GM12878 (cell line): ENCODE results near the gene TELO2. TPM values are rescaled to one million over a fixed set of nuclear protein-coding genes. Genes with fewer than 3 reads are reported as not detected.

Experiments used
- ATAC-seq: fragments of 200-7000 bp; cut with Tn5 transposase; 3 replicates; pipeline ENCODE4 v1.9.1; 2020; ENCODE audit warnings: mild to moderate bottlenecking, moderate library complexity
- BruUV-seq: library from RNA; stranded (reverse); fragments of 400-500 nt; replicated peaks from 2 replicates; lab custom pipeline; 2021; lab: Mats Ljungman, UMichigan
- CTCF ChIA-PET: fragments of 300-600 bp; sonication (Branson Sonifier 250); formaldehyde crosslinking; extraction: SDS; loops from one replicate; lab custom pipeline; 2021; ENCODE audit warnings: inconsistent platforms; lab: Yijun Ruan, JAX
- POLR2A ChIA-PET: fragments of 350-600 bp; formaldehyde crosslinking; extraction: SDS; loops from one replicate; lab custom pipeline; 2021; ENCODE audit warnings: inconsistent platforms; lab: Charles Lee
- RAD21 ChIA-PET: fragments of 300-600 bp; sonication (Branson Sonifier 250); formaldehyde crosslinking; loops from one replicate; lab custom pipeline; 2023; ENCODE audit warnings: antibody characterized with exemption; ENCODE audit not compliant: unreplicated experiment; lab: Charles Lee
- SMC1A ChIA-PET: fragments of 300-600 bp; sonication (Branson Sonifier 250); formaldehyde crosslinking; loops from one replicate; lab custom pipeline; 2023; ENCODE audit not compliant: unreplicated experiment, uncharacterized antibody; lab: Charles Lee
- DNase-seq: peaks from one replicate; pipeline ENCODE4 v3.0.0-alpha.2; 2011; ENCODE audit warnings: low read depth, low spot score
- FAIRE-seq: peaks from 3 replicates; lab custom pipeline; 2011; peaks lifted over from hg19 to GRCh38; lab: Jason Lieb, UNC
- H2AFZ ChIP-seq: 2 replicates; pipeline ENCODE4 v1.6.0; 2011; ENCODE audit warnings: low read depth, low read length, control low read depth; ENCODE audit not compliant: control insufficient read depth
- H3K27ac ChIP-seq: 2 replicates; pipeline ENCODE4 v1.5.1; 2011; ENCODE audit warnings: control low read depth; ENCODE audit not compliant: control insufficient read depth, insufficient read depth
- H3K27me3 ChIP-seq, 2 experiments: replicated peaks in 1 of 2; 2 replicates each; pipeline versions ENCODE4 v1.6.0 to v1.6.1; 2011; ENCODE audit warnings: low read length in 1 of 2; ENCODE audit not compliant: control insufficient read depth in 2 of 2, insufficient read depth in 2 of 2
- H3K36me3 ChIP-seq, 2 experiments: 2 replicates each; pipeline ENCODE4 v1.5.1; 2011; ENCODE audit warnings: low read length in 1 of 2; ENCODE audit not compliant: control insufficient read depth in 2 of 2, insufficient read depth in 2 of 2
- H3K4me1 ChIP-seq: 2 replicates; pipeline ENCODE4 v1.6.1; 2011; ENCODE audit warnings: mild to moderate bottlenecking, low read length, moderate library complexity, mixed read lengths; ENCODE audit not compliant: control insufficient read depth, insufficient read depth
- H3K4me2 ChIP-seq: 2 replicates; pipeline ENCODE4 v1.6.0; 2011; ENCODE audit warnings: control low read depth; ENCODE audit not compliant: control insufficient read depth, insufficient read depth
- H3K4me3 ChIP-seq: fragments of 200-600 bp; sonication (generic); 2 replicates; pipeline ENCODE4 v1.5.1; 2016
- H3K79me2 ChIP-seq: 2 replicates; pipeline ENCODE4 v1.6.0; 2011; ENCODE audit warnings: low read length; ENCODE audit not compliant: control insufficient read depth, insufficient read depth
- H3K9ac ChIP-seq: 2 replicates; pipeline ENCODE4 v1.8.0; 2011; ENCODE audit warnings: low read length, control low read depth, mixed read lengths; ENCODE audit not compliant: control insufficient read depth, insufficient read depth
- H3K9me3 ChIP-seq: replicated peaks from 3 replicates; pipeline ENCODE4 v1.5.1; 2011; ENCODE audit warnings: mild to moderate bottlenecking, low read length; ENCODE audit not compliant: control insufficient read depth, insufficient read depth
- H4K20me1 ChIP-seq: 2 replicates; pipeline ENCODE4 v1.6.0; 2011; ENCODE audit not compliant: control insufficient read depth, insufficient read depth
- FOXM1 ChIP-seq: IDR thresholded peaks from 2 replicates; pipeline ENCODE4 v1.6.1; 2012; ENCODE audit warnings: low read depth, mild to moderate bottlenecking, inconsistent platforms, low read length, moderate library complexity
- MEF2A ChIP-seq: IDR thresholded peaks from 2 replicates; pipeline ENCODE4 v1.6.1; 2011; ENCODE audit warnings: low read depth, mild to moderate bottlenecking, low read length, moderate library complexity; ENCODE audit not compliant: insufficient read depth
- MTA3 ChIP-seq: IDR thresholded peaks from 2 replicates; pipeline ENCODE4 v1.6.1; 2012; ENCODE audit warnings: low read length, inconsistent platforms, borderline replicate concordance
- MXI1 ChIP-seq: fragments of 150-350 bp; IDR thresholded peaks from 2 replicates; pipeline ENCODE4 v1.6.1; 2011; ENCODE audit warnings: low read depth, mild to moderate bottlenecking, inconsistent platforms, low read length, improper control_type of control experiment
- POLR2A ChIP-seq: IDR thresholded peaks from 2 replicates; pipeline ENCODE4 v1.6.1; 2011; ENCODE audit warnings: low read depth, mild to moderate bottlenecking, low read length
- POU2F2 ChIP-seq: IDR thresholded peaks from 3 replicates; pipeline ENCODE4 v1.6.1; 2011; ENCODE audit warnings: low read depth, mild to moderate bottlenecking, low read length, borderline replicate concordance
- SREBF2 ChIP-seq: IDR thresholded peaks from 2 replicates; pipeline ENCODE4 v1.6.1; 2012; ENCODE audit warnings: mild to moderate bottlenecking, low read length
- WGBS: methylation state at CpG from one replicate; pipeline ENCODE4 v1.1.6; 2016; ENCODE audit warnings: low lambda C conversion rate; ENCODE audit not compliant: insufficient replicate concordance, insufficient coverage; ENCODE audit errors: missing lambda C conversion rate; 5-methylcytosine and 5-hydroxymethylcytosine counted together
- in situ Hi-C: fragments of 300-500 bp; cut with MboI; formaldehyde crosslinking; loops from 9 replicates; pipeline ENCODE4 v1.14.3; 2018; ENCODE audit warnings: mixed read lengths
- intact Hi-C: fragments of 100-400 bp; cut with micrococcal nuclease; formaldehyde crosslinking; loops from one replicate; pipeline ENCODE4 v1.14.2; 2022; ENCODE audit not compliant: unreplicated experiment
- polyA plus RNA-seq, 11 experiments: library from polyadenylated mRNA; depleted of rRNA in 4 of 11; unstranded in 6 of 11; stranded (reverse) in 5 of 11; fragments of >200 nt; fragmentation: Nextera tagmentation in 4 of 11; fragmentation: Illumina TruSeq in 1 of 11; extraction: Ambion mirVana in 4 of 11; extraction: Trizol in 1 of 11; gene quantifications; 1 replicate in 1 of 11; 2 replicates in 10 of 11; pipeline versions ENCODE4 v1.2.1 to v1.2.3, GENCODE V29; 2011 to 2016; ENCODE audit warnings: inconsistent platforms in 2 of 11, missing spikeins in 2 of 11, low read depth in 1 of 11
- total RNA-seq, 4 experiments: library from RNA; depleted of rRNA in 3 of 4; stranded (reverse); fragments of >200 nt in 3 of 4; fragmentation: Illumina TruSeq in 1 of 4; extraction: Trizol in 1 of 4; gene quantifications; 2 replicates each; pipeline versions ENCODE4 v1.2.1 to v1.2.3, GENCODE V29; 2013 to 2021
- TF ChIP-seq, protein P1 (sequence below): fragments of 450-650 bp; formaldehyde crosslinking; IDR thresholded peaks from 2 replicates; pipeline ENCODE4 v1.4.0; 2020; ENCODE audit warnings: mild to moderate bottlenecking, moderate library complexity
- TF ChIP-seq, protein P2 (sequence below): fragments of 450-650 bp; IDR thresholded peaks from 2 replicates; pipeline ENCODE4 v1.6.1; 2018; ENCODE audit warnings: borderline replicate concordance, mild to moderate bottlenecking; ENCODE audit not compliant: partially characterized antibody

TELO2 gene
- total and polyA plus RNA-seq, 10 of the 15 experiments (the other 5 are each of a cell fraction or from before 2014, with no cell fraction given): 0.55 to 72.8 (median 18.6) TPM

DNA sequence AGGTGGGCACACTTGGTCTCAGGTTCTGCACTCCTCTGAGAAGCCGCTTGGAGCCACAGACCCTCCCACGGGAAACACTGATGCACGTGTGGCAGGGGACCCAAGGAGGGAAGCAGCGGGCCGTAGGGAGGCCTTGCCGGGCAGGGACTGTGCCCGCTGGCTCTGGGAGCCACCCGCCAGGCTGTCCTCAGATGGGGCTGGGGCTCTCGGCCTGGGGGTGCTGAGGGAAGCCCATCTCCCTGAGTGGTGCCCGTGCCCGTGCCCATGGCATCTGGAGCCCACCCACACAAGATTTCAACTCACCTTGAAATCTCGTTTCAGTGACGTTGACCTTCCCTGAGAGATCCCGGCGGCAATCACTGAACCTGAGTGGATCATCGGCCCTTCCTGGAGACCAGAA lies 36.2 kb upstream of the TELO2 start:
- ATAC-seq: no peak
- no peak for FAIRE-seq
- RAD21 ChIA-PET: no interaction called here
- Histone ChIP-seq H2AFZ (no peak overlapping the region), H3K79me2 (no peaks in the 10 kb centered on the region), H3K9ac (no peak overlapping the region), H3K4me2 (no peak overlapping the region), H4K20me1 (no peaks in the 10 kb centered on the region), H3K9me3 (no peaks in the 10 kb centered on the region), H3K4me1 (peaks cover 10% of the 10 kb centered on the region), H3K27ac (no peak overlapping the region), H3K27me3 (no peaks in the 10 kb centered on the region), H3K36me3 (peaks cover 0 to 12% of the 10 kb centered on the region in 2 experiments; a peak in 3 of 4 replicates), H3K4me3 (no peak overlapping the region)
- CTCF ChIA-PET: no interaction called here
- DNase-seq: no peak
- in situ Hi-C loops: no loop called here
- POLR2A ChIA-PET: no interaction called here
- SMC1A ChIA-PET: no interaction called here
- TF ChIP-seq MEF2A (no peak), MTA3 (no peak), SREBF2 (no peak), MXI1 (no peak), POLR2A (no peak), FOXM1 (no peak), POU2F2 (no peak)
- TF ChIP-seq, protein P1, sequence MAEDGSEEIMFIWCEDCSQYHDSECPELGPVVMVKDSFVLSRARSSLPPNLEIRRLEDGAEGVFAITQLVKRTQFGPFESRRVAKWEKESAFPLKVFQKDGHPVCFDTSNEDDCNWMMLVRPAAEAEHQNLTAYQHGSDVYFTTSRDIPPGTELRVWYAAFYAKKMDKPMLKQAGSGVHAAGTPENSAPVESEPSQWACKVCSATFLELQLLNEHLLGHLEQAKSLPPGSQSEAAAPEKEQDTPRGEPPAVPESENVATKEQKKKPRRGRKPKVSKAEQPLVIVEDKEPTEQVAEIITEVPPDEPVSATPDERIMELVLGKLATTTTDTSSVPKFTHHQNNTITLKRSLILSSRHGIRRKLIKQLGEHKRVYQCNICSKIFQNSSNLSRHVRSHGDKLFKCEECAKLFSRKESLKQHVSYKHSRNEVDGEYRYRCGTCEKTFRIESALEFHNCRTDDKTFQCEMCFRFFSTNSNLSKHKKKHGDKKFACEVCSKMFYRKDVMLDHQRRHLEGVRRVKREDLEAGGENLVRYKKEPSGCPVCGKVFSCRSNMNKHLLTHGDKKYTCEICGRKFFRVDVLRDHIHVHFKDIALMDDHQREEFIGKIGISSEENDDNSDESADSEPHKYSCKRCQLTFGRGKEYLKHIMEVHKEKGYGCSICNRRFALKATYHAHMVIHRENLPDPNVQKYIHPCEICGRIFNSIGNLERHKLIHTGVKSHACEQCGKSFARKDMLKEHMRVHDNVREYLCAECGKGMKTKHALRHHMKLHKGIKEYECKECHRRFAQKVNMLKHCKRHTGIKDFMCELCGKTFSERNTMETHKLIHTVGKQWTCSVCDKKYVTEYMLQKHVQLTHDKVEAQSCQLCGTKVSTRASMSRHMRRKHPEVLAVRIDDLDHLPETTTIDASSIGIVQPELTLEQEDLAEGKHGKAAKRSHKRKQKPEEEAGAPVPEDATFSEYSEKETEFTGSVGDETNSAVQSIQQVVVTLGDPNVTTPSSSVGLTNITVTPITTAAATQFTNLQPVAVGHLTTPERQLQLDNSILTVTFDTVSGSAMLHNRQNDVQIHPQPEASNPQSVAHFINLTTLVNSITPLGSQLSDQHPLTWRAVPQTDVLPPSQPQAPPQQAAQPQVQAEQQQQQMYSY: no peak
- TF ChIP-seq, protein P2, sequence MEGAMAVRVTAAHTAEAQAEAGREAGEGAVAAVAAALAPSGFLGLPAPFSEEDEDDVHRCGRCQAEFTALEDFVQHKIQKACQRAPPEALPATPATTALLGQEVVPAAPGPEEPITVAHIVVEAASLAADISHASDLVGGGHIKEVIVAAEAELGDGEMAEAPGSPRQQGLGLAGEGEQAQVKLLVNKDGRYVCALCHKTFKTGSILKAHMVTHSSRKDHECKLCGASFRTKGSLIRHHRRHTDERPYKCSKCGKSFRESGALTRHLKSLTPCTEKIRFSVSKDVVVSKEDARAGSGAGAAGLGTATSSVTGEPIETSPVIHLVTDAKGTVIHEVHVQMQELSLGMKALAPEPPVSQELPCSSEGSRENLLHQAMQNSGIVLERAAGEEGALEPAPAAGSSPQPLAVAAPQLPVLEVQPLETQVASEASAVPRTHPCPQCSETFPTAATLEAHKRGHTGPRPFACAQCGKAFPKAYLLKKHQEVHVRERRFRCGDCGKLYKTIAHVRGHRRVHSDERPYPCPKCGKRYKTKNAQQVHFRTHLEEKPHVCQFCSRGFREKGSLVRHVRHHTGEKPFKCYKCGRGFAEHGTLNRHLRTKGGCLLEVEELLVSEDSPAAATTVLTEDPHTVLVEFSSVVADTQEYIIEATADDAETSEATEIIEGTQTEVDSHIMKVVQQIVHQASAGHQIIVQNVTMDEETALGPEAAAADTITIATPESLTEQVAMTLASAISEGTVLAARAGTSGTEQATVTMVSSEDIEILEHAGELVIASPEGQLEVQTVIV: no peak
- TF ChIP-seq, all 136 proteins: peak for 0
- BruUV-seq: no TSS peak
- intact Hi-C loops: no loop called here
- 94% methylated on average over 15 of the region's 16 CpGs for WGBS
